NOMO-1 treated with dmso at 0.1 percent for 144 hours (cell line): ENCODE measurements around the gene SLFN5.
"Not testable (repeated sequence)": the region's sequence is repeated elsewhere in the genome, so short reads cannot be mapped to it uniquely, and the experiment has no call there.

ENCODE experiments used
- DNase-seq: peaks from one replicate; lab custom pipeline; 2025; ENCODE audit not compliant: unreplicated experiment; lab: John Stamatoyannopoulos, UW

SLFN5 gene

DNA sequence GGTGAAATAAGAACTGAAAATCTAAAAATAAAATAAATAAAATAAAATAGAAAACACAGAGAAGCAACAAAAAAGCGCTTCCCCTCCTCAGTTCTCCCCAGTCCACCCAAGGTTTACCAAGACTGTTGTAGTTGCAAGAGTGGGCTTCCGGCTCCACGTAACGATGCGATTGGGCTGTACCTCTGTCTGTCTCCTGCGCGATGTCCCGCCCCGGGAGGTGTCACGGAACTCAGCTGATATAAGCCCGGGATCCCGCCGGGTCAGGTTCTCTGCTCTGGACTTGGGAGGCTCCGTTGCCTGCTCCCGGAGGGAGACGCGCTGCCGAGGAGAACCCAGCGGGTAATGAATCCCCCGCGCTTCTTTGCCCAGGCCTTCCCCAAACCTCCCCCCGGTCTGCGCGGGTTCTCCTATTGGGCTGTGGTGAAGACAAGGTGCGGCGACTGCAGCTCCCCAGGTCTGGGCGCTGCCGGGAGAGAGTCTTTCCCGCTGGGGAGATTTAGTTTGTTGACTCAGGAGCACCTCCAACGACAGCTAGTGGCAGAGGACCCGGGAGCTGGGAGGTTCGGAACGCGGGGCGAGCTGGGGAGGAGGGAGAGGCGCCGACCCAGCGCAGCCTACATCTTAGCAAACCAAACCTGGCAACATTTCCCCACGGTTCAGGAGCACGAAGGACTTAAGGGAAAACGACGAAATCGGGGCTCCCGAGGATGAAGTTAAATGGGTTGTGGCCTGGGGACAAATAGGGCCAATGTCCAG, at the start of gene SLFN5:
Gene SLFN5 (plus strand): TSS at position 268 of the 756 bp plus-strand sequence. CDS start 15,619 bp downstream, outside the sequence.
- DNase-seq, result peak; percentile 85

DNA sequence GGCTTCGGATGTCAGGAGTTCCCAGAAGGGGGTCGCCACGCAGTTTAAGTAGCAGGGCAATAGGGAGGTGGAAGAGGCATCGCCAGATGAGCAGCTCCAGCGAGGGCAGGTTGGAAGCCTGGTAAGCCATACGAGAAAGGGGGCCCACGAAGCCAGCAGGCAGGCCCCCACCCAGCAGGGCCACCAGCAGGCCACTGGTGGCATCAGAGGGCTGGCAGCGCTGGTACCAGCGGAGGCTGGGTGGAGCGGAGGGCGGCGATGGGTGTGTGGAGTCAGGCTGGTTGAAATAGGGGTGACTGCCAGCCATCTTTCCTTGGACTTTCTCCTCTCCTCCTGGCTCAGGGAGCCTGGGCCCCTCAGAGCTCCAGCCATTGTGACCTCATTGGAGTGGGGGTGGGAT, 48.9 kb upstream of the SLFN5 start, which contains the start of gene SLC35G3:
Gene SLC35G3 (minus strand): TSS at position 393 of the 400 bp plus-strand sequence. CDS start 86 bp downstream, at position 307.
- not testable (repeated sequence) for DNase-seq

DNA sequence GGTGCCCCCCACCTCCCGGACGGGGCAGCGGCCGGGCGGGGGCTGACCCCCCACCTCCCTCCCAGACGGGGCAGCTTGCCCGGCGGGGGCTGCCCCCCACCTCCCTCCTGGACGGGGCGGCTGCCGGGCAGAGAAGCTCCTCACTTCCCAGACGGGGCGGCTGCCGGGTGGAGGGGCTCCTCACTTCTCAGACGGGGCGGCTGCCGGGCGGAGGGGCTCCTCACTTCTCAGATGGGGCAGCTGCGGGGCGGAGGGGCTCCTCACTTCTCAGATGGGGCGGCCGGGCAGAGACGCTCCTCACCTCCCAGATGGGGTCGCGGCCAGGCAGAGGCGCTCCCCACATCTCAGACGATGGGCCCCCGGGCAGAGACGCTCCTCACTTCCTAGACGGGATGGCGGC, 47.8 kb upstream of the SLFN5 start:
- not testable (repeated sequence) for DNase-seq

DNA sequence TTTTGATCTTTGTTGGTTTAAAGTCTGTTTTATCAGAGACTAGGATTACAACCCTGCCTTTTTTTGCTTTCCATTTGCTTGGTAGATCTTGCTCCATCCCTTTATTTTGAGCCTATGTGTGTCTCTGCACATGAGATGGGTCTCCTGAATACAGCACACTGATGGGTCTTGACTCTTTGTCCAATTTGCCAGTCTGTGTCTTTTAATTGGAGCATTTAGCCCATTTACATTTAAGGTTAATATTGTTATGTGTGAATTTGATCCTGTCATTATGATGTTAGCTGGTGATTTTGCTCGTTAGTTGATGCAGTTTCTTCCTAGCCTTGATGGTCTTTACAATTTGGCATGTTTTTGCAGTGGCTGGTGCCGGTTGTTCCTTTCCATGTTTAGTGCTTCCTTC, 40.3 kb upstream of the SLFN5 start:
- not testable (repeated sequence) for DNase-seq

DNA sequence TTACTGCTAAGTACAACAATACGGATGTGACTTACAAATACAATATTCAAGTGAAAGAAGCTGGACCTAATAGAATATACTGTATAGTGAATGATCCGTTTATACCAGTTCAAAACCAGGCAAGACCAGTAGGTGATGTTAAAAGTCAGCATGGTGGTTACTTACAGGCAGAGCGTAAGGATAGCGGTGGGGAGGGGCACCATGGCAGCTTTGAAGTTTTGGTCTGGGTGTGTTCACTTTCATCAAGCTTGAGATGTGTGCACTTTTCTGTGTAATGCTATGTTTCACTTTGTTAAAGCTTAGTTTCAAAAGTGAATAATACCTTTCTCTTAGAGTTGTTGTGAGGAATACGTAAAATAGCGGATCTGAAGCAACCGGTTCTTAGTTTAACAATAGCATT, 32.1 kb upstream of the SLFN5 start:
- DNase-seq, result no peak

DNA sequence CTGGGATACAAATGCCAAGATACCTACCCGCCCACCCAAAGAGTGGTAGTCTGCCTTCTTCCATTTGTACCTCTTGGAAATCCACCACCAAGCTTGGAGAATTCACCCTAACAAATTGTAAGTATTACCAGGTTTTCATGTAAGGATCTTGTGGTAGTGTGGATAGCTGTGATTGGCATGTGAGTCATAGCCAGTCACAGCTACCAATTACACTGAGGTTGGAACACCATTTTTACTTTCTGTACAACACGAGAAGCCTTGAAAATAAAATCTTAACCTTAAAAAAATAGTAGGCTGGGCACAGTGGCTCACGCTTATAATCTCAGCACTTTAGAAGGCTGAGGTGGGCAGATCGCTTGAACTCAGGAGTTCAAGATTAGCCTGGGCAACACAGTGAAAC, 30.2 kb upstream of the SLFN5 start:
- no peak for DNase-seq

DNA sequence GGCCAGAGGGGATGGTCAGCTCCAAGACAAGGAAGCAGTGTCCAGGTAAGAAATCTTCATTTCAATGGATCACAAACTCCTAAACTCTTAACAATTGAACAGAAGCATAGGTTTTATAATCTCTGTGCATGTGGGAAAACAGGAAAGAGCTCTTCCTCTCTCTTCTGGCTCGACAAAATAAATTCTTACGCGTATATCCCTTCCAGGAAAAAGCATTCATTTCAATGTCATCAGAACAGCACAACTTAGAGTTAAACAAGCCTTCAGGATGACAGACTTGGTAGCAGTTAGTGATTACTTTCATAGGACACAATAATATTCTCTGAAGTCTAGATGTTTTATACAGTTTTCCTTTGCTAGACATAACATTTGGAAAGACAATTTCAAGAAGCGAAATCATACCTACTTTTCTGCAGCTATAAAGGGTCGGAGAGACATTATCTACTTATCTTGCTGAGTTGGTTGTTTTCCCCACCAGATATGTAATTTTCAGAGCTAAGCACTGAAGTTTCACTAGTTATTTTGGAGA, 29.4 kb upstream of the SLFN5 start:
- DNase-seq, result no peak

DNA sequence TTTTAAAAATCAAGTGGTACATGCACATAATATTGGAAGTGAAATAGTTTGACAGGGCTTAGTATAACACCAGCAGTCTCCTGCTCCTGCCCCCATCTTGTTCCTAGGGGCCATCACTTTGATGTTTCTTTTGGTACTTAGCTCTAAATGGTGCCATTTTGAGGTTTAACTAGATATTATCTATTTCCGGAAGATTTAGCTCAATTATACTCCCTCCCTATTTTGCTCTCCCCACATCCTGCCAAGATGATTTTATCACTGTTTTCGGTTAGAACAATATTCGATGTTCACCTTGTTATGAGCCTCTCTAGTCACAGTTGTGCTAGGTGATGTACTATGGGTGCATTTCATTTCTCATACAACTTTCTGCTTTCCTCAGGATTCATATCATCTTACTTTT, 28.7 kb upstream of the SLFN5 start:
- DNase-seq, result no peak

DNA sequence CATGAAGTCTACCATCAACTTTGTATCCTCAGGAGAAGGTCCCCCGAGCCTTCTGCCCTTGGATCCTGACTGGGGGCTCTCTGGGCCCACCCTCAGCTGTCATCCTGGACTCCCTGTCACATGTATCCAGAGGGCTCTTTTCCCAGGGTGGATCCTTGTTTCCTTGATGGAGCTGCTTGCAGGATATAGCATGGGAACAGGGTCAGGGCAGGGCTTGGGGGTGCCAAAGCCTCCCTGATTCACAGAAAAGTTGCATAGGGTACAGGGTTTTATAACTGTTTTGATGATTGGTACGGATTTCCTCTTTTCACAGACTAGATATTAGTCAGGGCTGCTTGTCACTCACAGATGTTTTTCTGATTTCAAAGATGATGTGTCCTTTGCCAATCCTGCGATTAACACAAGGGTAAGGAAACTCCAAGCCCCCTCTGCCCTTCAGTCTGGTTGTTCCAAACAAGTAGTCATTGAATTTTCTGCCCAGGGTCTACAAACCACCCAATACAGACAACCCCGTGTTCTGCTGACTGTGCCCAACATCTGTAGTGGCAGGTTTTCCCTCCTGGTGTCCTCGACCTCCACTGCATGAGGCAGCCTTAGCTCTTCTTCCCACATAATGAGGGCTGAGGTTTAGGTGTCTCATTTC, 28.1 kb upstream of the SLFN5 start:
- DNase-seq, result no peak

DNA sequence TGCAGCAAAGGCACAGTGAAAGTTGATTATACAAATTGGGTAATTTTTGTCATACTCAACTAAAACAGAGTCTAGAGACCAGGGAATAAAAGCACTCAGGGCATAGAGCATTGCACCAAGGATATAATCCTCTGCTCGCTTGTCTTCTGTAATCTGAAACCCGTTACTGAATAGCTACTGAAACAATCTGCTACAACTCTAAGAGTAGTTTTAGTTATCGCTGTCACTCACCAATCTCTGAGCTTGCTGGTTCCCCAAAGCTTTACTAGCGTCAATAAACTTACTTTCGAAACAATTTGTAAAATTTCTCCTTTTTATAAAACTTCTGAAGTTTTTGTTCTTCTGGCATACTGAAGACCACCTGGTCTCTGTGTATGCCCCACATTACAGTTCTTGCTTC, 25.8 kb upstream of the SLFN5 start:
- DNase-seq, result no peak

DNA sequence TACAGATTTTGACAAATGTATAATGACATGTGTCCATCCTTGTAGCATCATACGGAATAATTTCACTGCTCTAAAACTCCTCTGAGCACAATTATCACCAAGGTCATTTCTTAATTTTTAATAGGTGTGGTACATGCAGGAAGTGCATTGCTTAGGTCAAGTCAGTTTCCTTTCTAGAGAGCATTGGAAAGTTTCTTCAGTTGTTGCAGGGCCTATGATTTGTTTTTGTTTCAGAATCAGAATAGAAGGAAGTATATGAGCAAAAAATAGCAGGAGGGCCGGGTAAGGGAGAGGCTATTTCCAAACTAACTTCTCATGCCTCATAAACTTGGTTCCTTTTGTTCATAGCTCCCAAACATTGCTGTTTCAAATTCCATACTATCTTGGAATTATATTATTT, 24.0 kb upstream of the SLFN5 start:
- peak; percentile 53 for DNase-seq

DNA sequence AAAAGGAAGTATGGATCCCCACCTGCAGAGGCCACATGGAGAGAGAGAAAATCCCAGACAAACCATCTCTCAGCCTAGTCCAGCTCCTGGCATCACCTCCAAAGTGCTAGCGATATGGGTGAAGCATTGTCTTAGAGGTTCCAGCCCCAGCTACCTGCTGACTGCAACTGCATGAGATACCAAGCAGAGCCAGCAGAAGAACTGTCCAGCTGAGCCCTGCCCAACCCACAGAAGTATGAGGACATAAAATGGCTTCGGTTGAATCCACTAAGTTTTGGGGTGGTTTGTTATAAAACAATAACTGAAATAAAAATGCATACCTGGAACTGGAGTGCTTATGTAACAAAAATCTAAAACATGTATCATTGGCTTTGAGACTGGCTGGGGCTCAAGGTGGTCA, 20.4 kb upstream of the SLFN5 start:
- DNase-seq, result no peak

DNA sequence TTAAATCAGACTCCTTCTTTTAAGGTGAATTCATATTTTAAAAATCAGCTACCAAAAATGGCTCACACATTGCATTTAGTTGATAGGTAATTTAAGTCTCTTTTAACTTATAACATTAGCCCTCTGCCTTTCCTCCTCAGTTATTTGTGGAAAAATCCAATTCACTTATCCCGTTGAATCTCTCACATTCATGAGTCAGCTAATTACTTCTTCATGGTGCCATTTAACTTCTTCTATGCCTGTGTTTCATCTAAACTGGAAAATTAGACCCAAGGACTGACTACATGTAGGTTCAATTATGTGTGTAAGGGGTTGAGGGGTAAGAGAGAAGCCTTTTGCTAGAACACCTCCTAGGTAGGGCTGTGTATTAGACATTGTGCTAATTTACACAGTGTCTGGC, 18.4 kb upstream of the SLFN5 start:
- no peak for DNase-seq

DNA sequence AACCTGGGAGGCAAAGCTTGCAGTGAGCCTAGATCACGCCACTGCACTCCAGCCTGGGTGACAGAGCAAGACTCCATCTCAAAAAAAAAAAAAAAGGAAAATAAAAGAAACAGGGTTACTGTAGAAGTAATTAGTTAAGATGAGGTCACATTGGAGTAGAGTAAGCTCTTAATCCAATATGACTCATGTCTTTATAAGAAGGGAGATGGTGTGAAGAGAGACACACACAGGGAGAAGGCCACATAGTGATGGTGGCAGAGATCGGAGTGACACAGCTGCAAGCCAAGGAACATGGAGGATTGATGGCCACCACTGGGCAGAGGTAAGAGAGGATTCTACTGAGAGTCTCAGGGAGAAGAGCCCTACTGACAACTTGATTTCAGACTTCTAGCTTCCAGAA, 15.3 kb upstream of the SLFN5 start:
- no peak for DNase-seq

DNA sequence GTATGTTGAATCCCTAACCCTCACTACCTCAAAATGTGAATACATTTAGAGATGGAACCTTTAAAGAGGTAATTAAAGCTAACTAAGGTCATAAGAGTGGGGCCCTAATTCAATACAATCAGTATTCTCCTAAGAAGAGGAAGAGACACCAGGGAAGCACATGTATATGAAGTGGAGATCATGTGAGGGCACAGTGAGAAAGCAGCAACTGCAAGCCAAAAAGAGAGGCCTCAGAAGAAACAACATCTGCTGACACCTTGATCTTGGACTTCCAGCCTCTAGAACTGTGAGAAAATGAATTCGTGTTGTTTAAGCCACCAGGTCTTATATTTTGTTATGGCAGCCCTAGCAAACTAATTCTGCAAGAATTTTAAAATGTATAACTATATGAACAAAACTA, 13.2 kb upstream of the SLFN5 start:
- DNase-seq, result no peak

DNA sequence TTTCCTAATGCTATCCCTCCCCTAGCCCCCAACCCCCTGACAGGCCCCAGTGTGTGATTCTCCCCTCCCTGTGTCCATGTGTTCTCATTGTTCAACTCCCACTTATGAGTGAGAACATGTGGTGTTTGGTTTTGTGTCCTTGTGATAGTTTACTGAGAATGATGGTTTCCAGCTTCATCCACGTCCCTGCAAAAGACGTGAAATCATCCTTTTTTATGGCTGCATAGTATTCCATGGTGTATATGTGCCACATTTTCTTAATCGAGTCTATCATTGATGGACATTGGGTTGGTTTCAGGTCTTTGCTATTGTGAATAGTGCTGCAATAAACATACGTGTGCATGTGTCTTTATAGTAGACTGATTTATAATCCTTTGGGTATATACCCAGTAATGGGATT, 8.6 kb upstream of the SLFN5 start:
- DNase-seq, result not testable (repeated sequence)

DNA sequence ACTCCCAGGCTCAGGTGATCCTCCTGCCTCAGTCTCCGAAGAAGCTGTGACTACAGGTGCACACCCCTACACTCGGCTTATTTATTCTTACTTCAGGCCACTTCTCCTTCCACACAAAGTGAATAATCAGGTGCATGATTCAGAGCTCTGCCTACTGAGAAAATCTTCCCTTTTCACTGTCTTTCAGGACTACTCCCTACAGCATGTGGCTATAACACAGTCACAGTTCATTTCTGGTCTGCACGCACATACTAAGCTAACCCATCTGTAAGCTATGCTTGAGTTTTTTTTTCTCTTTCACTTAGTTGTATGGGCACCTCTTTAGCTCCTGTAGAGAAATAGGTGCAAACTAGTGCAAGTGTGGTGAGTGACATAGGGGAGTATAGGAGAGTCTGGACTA, 7.6 kb upstream of the SLFN5 start:
- no peak for DNase-seq

DNA sequence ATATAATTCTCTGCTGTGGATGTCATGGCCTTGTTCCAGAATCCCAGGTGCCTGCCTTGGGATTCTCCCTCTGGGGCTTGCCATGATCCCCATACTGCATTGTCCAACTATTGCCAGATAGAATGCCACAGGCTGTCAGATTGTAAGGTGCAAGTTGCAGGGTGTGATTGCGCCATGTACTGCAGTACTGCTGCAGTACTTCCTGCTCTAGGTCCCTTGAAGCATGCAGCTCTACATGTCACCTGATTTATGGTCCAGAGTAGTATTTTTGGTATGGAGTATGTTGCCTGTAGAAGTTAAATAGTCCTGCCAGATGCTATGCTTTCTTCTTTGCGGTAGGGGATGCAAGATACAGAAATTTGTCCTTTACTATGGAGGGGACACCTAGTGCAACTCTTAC, 7.0 kb upstream of the SLFN5 start:
- DNase-seq, result no peak

DNA sequence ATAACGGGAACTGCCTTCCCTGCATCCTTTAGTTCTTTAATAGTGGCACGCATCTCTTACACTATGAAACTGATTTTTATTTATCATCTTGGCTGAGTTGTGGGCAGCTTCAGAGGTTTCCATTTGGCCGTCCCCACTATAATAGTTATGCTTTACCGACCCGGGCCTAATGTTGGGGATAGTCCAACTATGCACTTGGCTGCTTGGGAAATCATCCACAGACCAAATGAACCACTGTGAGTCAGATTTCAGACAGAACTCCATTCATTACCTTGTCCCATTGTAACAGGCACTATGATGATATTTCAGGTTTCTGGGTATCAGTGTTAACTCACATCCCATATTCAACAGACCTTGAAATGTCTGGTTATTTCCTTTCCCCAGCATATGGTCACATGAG, 6.1 kb upstream of the SLFN5 start:
- no peak for DNase-seq

DNA sequence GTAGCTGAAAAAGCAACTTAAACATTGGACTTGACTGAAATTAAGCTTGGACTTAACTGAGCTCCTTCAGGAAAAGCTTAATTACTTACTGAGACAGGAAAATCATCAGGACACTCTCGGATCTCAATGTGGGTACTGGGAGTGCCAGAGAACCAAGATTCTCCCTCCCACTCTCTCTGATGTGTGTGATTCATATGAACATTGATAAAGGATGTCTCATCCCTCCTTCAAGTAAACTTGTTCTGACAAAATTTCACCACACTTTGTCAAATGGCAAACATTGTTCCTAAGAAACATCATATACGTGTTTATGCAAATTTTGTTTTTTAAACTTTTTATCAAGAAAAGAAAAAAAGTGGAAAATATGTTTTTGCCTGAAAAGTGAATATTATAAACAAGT, 4.1 kb upstream of the SLFN5 start:
- no peak for DNase-seq

DNA sequence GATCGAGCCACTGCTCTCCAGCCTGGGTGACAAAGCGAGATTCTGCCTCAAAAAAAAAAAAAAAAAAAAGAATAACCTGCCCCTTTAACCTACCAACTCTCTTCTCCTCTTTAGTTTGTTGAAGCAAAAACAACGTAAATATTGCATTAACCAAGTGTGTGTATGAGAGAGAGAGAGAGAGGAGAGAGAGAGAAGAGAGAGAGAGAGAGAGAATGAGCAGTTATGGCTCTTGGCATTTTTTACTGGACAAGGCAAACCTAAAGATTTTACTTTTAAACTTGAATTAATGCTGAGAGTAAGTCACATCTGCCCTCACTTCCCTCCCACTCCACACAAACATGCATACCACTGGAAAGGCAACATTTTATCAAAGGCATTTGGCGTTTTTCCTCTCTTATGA, 3.0 kb upstream of the SLFN5 start:
- DNase-seq, result no peak

DNA sequence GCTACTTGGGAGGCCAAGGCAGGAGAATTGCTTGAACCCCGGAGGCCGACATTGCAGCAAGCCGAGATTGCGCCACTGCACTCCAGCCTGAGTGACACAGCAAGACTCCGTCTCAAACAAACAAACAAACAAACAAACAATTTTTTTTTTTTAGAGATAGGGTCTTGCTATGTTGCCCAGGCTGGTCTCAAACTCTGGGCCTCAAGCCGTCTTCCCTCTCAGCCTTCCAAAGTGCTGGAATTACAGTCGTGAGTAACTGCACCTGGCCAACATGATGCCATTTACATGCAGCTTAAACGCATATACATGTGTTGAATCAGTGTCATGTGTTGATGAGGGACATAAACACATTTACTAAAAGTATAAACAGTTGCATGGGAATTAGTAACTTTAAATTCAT, 2.0 kb upstream of the SLFN5 start:
- DNase-seq, result no peak
